GM20000 (cell line): ENCODE measurements around the gene NKX3-2.

Experiments used
- DNase-seq: peaks from one replicate; pipeline ENCODE4 v3.0.0; 2012; ENCODE audit warnings: low spot score
- CTCF ChIP-seq: IDR thresholded peaks from 2 replicates; pipeline ENCODE4 v1.5.1; 2012; ENCODE audit warnings: mild to moderate bottlenecking, control low read depth; ENCODE audit errors: extremely low read depth, missing control alignments

Gene NKX3-2

DNA sequence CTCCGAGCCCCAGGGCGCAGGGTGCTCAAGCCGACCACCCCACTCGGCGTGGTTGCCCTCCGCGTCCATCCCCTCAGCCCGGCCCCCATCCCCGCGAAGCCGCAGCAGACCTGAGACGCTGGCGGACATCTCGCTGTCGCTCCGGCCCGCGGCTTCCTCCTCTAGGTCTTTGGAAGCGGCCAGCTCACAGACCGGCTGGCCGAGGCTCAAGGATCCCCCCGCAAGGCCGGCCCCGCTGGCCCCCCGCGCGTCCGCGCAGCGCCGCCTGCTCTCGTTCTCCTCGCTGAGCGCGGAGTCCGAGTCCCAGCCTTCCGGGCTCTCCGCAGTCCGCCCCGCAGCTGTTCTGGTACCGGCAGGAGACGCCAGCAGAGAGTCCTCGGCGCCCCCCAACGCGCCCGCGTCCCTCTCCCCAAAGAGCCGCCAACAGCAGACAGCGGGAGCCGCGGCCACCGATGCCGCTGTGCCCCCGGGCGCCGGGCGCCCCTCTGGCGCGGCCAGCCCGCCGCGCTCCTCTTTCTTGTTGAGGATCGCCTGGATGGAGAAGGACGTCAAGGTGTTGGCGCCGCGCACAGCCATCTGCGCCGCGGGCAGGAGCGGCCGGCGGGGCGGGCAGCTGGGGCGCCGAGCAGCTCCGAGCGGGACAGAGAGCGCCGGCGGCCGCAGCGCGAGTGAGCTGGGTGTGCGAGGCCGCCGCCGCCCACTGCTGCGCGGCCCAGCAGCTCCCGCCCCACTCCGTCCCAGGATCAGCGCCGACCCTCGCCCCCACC is at the start of gene NKX3-2:
TSS of gene NKX3-2 (minus strand) at position 670 of the 767 bp plus-strand sequence. CDS start at position 576, 94 bp downstream.
- no peak for TF ChIP-seq CTCF
- DNase-seq: peak; percentile 41

GRCh38 chr4:13592220-13592619 is 47.9 kb upstream of the NKX3-2 start:
- TF ChIP-seq CTCF: no peak
- no peak for DNase-seq

GRCh38 chr4:13590766-13591165 is 46.5 kb upstream of the NKX3-2 start:
- no peak for TF ChIP-seq CTCF
- no peak for DNase-seq

DNA sequence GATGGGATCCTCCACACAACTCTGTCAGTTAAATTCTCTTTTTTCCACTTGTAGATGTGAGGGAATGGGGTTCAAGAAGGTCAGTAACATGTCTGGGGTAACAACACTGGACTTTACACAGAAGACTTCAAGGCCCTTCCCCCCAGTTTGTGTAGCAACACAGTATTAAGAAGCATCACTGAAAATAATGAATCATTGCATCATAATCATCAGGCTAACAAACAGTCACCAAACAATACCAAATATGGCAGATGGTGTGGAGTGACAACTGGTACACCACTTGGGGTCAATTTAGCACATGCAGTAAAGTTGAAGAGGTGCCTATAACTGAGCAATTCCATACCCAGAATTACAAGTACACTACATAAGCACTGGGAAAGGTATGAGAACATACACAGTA is 44.6 kb upstream of the NKX3-2 start:
- no peak for TF ChIP-seq CTCF
- DNase-seq: no peak

DNA sequence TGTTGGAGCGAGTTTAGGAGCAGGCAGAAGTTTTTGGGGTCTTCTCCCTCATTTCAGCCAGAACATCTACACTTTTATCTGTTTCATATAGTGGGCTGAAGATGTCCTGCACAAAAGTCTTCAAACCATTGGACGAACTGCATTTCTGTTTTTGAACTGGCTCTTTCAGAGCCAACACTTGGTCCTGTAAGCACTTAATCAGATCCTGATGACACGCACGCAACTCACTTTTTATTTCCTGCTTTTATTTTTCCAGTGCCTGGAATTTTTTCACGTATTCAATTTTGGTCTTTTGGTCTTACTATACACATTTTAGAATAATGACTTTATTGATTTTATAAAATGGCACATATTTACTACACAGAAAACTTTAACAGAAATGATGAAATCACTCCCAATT is 40.2 kb upstream of the NKX3-2 start:
- DNase-seq: no peak
- TF ChIP-seq CTCF: no peak

GRCh38 chr4:13580036-13580435 is 35.7 kb upstream of the NKX3-2 start:
- TF ChIP-seq CTCF: no peak
- DNase-seq: no peak

DNA sequence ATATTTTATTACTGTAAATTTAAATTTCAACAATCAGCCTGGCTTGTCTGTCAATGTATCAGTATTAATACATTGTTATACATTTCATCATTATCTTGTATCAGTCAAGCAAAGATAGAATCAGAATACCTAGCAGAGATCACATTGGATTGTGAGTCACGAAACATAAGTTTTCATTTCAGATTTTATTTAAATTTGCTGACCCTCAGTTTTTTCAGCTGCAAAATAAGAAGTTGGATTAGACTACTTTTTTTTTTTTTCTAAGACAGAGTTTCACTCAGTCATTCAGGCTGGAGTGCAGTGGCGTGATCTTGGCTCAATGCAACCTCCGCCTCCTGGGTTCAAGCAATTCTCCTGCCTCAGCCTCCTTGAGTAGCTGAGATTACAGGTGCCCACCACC is 33.4 kb upstream of the NKX3-2 start:
- no peak for TF ChIP-seq CTCF
- no peak for DNase-seq
